HG03280 (cell line): ENCODE data around the gene IQSEC1.
A peak's percentile ranks its signal among the peaks of the same experiment; 100 is the strongest.

Experiments
- ATAC-seq: cut with Tn5 transposase; IDR thresholded peaks from one replicate; pipeline ENCODE4 v1.9.1; 2021; ENCODE audit warnings: mild to moderate bottlenecking, moderate library complexity; ENCODE audit not compliant: unreplicated experiment

Gene IQSEC1

GRCh38 chr3:13034109-13034800 lies 39.0 kb downstream of the IQSEC1 start:
- ATAC-seq, result no peak

GRCh38 chr3:13032206-13032605 lies 41.0 kb downstream of the IQSEC1 start:
- ATAC-seq, result no peak

- ATAC-seq, result no peak
Observed at GRCh38 chr3:13031621-13032020, 41.6 kb downstream of the IQSEC1 start.

- no peak for ATAC-seq
Observed at GRCh38 chr3:13030684-13031083, 42.5 kb downstream of the IQSEC1 start.

- ATAC-seq, result no peak
Observed at GRCh38 chr3:13028010-13028821, 45.0 kb downstream of the IQSEC1 start.

- no peak for ATAC-seq
Observed at GRCh38 chr3:13027154-13027553, 46.1 kb downstream of the IQSEC1 start.

- no peak for ATAC-seq
Observed at GRCh38 chr3:13026534-13026933, 46.7 kb downstream of the IQSEC1 start.

- no peak for ATAC-seq
Observed at GRCh38 chr3:13025778-13026518, 47.3 kb downstream of the IQSEC1 start.

GRCh38 chr3:13025090-13025489 lies 48.1 kb downstream of the IQSEC1 start:
- ATAC-seq, result no peak

GRCh38 chr3:13024765-13025065 lies 48.5 kb downstream of the IQSEC1 start:
- ATAC-seq, result no peak

- no peak for ATAC-seq
Observed at GRCh38 chr3:13023971-13024764, 49.1 kb downstream of the IQSEC1 start.

GRCh38 chr3:13023235-13023970 lies 49.8 kb downstream of the IQSEC1 start:
- no peak for ATAC-seq

- ATAC-seq, result peak; percentile 33
Observed at GRCh38 chr3:13022348-13023234, 50.6 kb downstream of the IQSEC1 start.

- ATAC-seq, result no peak
Observed at GRCh38 chr3:13021141-13022114, 51.8 kb downstream of the IQSEC1 start.

GRCh38 chr3:13020159-13020750 lies 53.0 kb downstream of the IQSEC1 start:
- no peak for ATAC-seq

GRCh38 chr3:13019243-13020095 lies 53.8 kb downstream of the IQSEC1 start:
- no peak for ATAC-seq
